Activated CD8-positive, alpha-beta T cell treated with anti-CD3 and anti-CD28 coated beads for 36 hours (primary cell): Measurements from ENCODE around the gene TNNT1. TPM values are rescaled to one million over a fixed set of nuclear protein-coding genes. Genes with fewer than 3 reads are reported as not detected.

Experiments
- ATAC-seq: fragments of 200-7000 bp; cut with Tn5 transposase; one replicate; pipeline ENCODE4 v1.10.0; 2021; ENCODE audit warnings: mild to moderate bottlenecking, moderate library complexity
- CTCF ChIA-PET: fragments of 350-600 bp; sonication (Branson Sonifier 250); formaldehyde crosslinking; loops from one replicate; lab custom pipeline; 2021; ENCODE audit warnings: antibody characterized with exemption; lab: Charles Lee
- POLR2A ChIA-PET: fragments of 350-600 bp; sonication (Branson Sonifier 250); formaldehyde crosslinking; loops from one replicate; lab custom pipeline; 2021; ENCODE audit warnings: antibody characterized with exemption; lab: Charles Lee
- DNase-seq: peaks from one replicate; pipeline ENCODE4 v3.0.0-alpha.2; 2020
- H3K27ac Mint-ChIP-seq: one replicate; pipeline ENCODE4 v1.8.0; 2021; ENCODE audit warnings: mild to moderate bottlenecking, mixed read lengths
- H3K27me3 Mint-ChIP-seq: one replicate; pipeline ENCODE4 v1.8.0; 2021; ENCODE audit warnings: mixed read lengths
- H3K36me3 Mint-ChIP-seq: one replicate; pipeline ENCODE4 v1.8.0; 2021; ENCODE audit warnings: low read depth, mixed read lengths
- H3K4me1 Mint-ChIP-seq: one replicate; pipeline ENCODE4 v1.8.0; 2021; ENCODE audit warnings: low read depth, mixed read lengths
- H3K4me3 Mint-ChIP-seq: one replicate; pipeline ENCODE4 v1.8.0; 2021; ENCODE audit warnings: mild to moderate bottlenecking, moderate library complexity, mixed read lengths
- H3K9me3 Mint-ChIP-seq: one replicate; pipeline ENCODE4 v1.8.0; 2021; ENCODE audit warnings: mixed read lengths
- CTCF ChIP-seq: fragments of 200-600 bp; IDR thresholded peaks from one replicate; pipeline ENCODE4 v1.8.0; 2022; ENCODE audit warnings: antibody characterized with exemption, mild to moderate bottlenecking
- intact Hi-C: fragments of 100-400 bp; cut with micrococcal nuclease; formaldehyde crosslinking; loops from one replicate; pipeline ENCODE4 v1.10.0; 2022
- total RNA-seq, 2 experiments: library from RNA; stranded (reverse); gene quantifications; one replicate each; pipeline ENCODE4 v1.2.3, GENCODE V29; 2021

TNNT1 gene
- total RNA-seq, 2 experiments from 2014 or later, result not detected

DNA sequence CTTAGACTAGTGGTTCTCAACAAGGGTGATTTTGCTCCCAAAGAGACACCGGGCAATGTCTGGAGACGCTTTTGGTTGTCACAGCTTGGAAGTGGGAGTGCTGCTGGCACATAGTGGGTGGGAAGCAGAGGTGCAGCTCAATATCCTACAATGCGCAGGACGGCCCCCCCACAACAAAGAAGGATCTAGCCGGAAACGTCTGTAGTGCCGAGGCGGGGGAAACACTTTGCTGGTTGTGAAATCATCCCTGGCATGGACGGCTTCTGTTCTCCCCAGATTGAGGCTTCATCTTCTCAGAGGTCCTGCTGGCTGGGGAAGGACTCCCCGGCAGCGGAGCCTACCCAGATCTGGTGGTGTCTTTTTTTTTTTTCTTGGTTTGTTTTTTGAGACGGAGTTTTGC lies 44.5 kb upstream of the TNNT1 start:
- H3K9me3 Mint-ChIP-seq, result no peaks in the 10 kb centered on the region
- intact Hi-C loops, result no loop called here
- no peak overlapping the region for H3K4me3 Mint-ChIP-seq
- CTCF ChIA-PET, result no interaction called here
- no peak for DNase-seq
- H3K27ac Mint-ChIP-seq, result no peak overlapping the region
- H3K4me1 Mint-ChIP-seq, result no peaks in the 10 kb centered on the region
- TF ChIP-seq CTCF, result no peak
- ATAC-seq, result no peak
- no peaks in the 10 kb centered on the region for H3K36me3 Mint-ChIP-seq
- POLR2A ChIA-PET, result no interaction called here
- H3K27me3 Mint-ChIP-seq, result peaks cover 5% of the 10 kb centered on the region

DNA sequence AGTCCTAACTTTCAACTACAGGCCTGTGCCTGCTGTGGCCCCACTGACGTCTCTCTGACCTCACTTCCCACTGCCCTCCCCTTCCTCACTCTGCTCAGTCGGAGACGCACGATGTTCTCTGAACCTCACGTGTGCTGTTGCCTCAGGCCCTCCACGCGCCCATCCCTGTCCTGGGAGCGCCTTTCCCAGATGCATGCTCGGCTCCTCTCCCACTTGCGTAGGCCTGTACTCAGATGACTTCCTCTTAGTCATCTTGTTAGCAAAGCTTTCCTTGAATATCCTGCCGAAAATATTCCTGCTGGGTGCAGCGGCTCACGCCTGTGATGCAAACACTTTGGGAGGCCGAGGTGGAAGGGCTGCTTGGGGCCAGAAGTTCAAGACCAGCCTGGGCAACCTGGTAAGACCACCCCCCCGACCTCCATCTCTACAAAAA lies 40.4 kb upstream of the TNNT1 start:
- peaks cover 3% of the 10 kb centered on the region for H3K27me3 Mint-ChIP-seq
- TF ChIP-seq CTCF, result no peak
- H3K36me3 Mint-ChIP-seq, result no peaks in the 10 kb centered on the region
- POLR2A ChIA-PET, result interaction anchor here (0.7 kb wide), 1 partner anchor 43 kb away, joined by 3 read pairs; no protein-coding TSS in a partner anchor
- H3K27ac Mint-ChIP-seq, result no peak overlapping the region
- no peaks in the 10 kb centered on the region for H3K9me3 Mint-ChIP-seq
- ATAC-seq, result no peak
- DNase-seq, result no peak
- intact Hi-C loops, result no loop called here
- CTCF ChIA-PET, result interaction anchor here (1.4 kb wide), 1 partner anchor 29 kb away, joined by 3 read pairs; no protein-coding TSS in a partner anchor
- no peaks in the 10 kb centered on the region for H3K4me1 Mint-ChIP-seq
- H3K4me3 Mint-ChIP-seq, result no peak overlapping the region

DNA sequence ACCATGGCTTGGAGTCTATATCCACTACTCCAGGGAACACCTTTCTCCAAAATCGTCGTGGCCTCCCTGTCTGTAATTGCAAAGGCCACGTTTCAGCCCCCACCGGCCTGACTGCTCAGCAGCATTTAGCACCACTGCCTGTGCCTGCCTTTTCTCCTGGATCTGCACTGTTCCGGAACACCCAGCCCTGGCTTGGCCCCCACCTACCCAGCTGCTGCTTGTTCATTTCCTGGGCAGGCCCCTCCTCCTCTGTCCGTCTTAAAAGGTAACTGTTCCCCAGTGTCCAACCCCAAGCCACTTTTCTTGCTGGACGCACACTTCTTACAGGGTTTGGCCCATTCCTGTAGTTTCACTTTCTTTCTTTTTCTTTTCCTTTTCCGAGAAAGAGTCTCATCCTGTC lies 39.6 kb upstream of the TNNT1 start:
- Mint-ChIP-seq H3K36me3 (no peaks in the 10 kb centered on the region), H3K4me1 (no peaks in the 10 kb centered on the region), H3K4me3 (no peak overlapping the region), H3K27ac (no peak overlapping the region), H3K9me3 (no peaks in the 10 kb centered on the region), H3K27me3 (peaks cover 6% of the 10 kb centered on the region)
- DNase-seq (no peak), ATAC-seq (no peak)
- intact Hi-C loops, result no loop called here
- ChIA-PET CTCF (interaction anchor here (1.4 kb wide), 1 partner anchor 29 kb away, joined by 3 read pairs; no protein-coding TSS in a partner anchor), POLR2A (no interaction called here)
- TF ChIP-seq CTCF, result no peak

GRCh38 chr19:55186080-55186479 lies 37.1 kb upstream of the TNNT1 start:
- peaks cover 20% of the 10 kb centered on the region for H3K27me3 Mint-ChIP-seq
- CTCF ChIA-PET, result no interaction called here

GRCh38 chr19:55181740-55182139 lies 32.7 kb upstream of the TNNT1 start:
- H3K27ac Mint-ChIP-seq, result no peak overlapping the region
- ATAC-seq, result no peak
- CTCF ChIA-PET, result interaction anchor here (1.1 kb wide), 1 partner anchor 22 kb away, joined by 3 read pairs; no protein-coding TSS in a partner anchor
- TF ChIP-seq CTCF, result no peak
- no peak overlapping the region for H3K4me3 Mint-ChIP-seq
- DNase-seq, result no peak
- no peaks in the 10 kb centered on the region for H3K9me3 Mint-ChIP-seq
- intact Hi-C loops, result no loop called here
- POLR2A ChIA-PET, result no interaction called here
- no peaks in the 10 kb centered on the region for H3K36me3 Mint-ChIP-seq
- peaks cover 49% of the 10 kb centered on the region for H3K27me3 Mint-ChIP-seq
- H3K4me1 Mint-ChIP-seq, result peaks cover 16% of the 10 kb centered on the region

More at GRCh38 chr19:55186080-55186479, 37.1 kb upstream of the TNNT1 start:
- Mint-ChIP-seq H3K4me1 (no peaks in the 10 kb centered on the region), H3K4me3 (no peak overlapping the region), H3K9me3 (no peaks in the 10 kb centered on the region), H3K36me3 (no peaks in the 10 kb centered on the region), H3K27ac (no peak overlapping the region)
- ATAC-seq (no peak), DNase-seq (no peak)
- no peak for TF ChIP-seq CTCF
- intact Hi-C loops, result no loop called here
- POLR2A ChIA-PET, result no interaction called here
